Measurements from ENCODE around the gene RTN4RL2. TPM values are rescaled to one million over a fixed set of nuclear protein-coding genes. Genes with fewer than 3 reads are reported as not detected.

The RTN4RL2 gene
- total RNA-seq, 4 donors from 2014 or later = 0.64 to 4.8 (median 3.2) TPM

- H3K27me3 ChIP-seq = peaks cover 15% of the 10 kb centered on the region
- WGBS = 18% methylated on average over 4 of the region's 4 CpGs
- no peak for TF ChIP-seq POLR2A (IDR thresholded peaks at IDR 0.05)
- TF ChIP-seq CTCF (IDR thresholded peaks at IDR 0.05) = no peak
- no peak for TF ChIP-seq POLR2AphosphoS5 (IDR thresholded peaks at IDR 0.05)
- no peak for TF ChIP-seq EP300 (IDR thresholded peaks at IDR 0.05)
- no peak overlapping the region for H3K27ac ChIP-seq
- peaks cover 49% of the 10 kb centered on the region for H3K4me1 ChIP-seq
- no peaks in the 10 kb centered on the region for H3K9me3 ChIP-seq
- no peak for DNase-seq (ENCODE audit: low spot score in 2 of 2)
- no peak overlapping the region for H3K4me3 ChIP-seq
- H3K36me3 ChIP-seq = peaks cover 8% of the 10 kb centered on the region
Measured at GRCh38 chr11:57479911-57480310, 19.6 kb downstream of the RTN4RL2 start.

GRCh38 chr11:57480409-57481137 is 20.2 kb downstream of the RTN4RL2 start:
- Histone ChIP-seq H3K4me3 (no peak overlapping the region), H3K9me3 (no peaks in the 10 kb centered on the region), H3K36me3 (peaks cover 14% of the 10 kb centered on the region), H3K4me1 (peaks cover 43% of the 10 kb centered on the region), H3K27ac (no peak overlapping the region), H3K27me3 (peaks cover 15% of the 10 kb centered on the region)
- peak; percentile 27 to 66 for TF ChIP-seq CTCF (IDR thresholded peaks at IDR 0.05)
- TF ChIP-seq EP300 (IDR thresholded peaks at IDR 0.05) = no peak
- WGBS = 43% methylated on average over 9 of the region's 9 CpGs
- DNase-seq (ENCODE audit: low spot score in 2 of 2) = no peak

- WGBS = 47% methylated on average over 2 of the region's 2 CpGs
Measured at GRCh38 chr11:57481315-57481714, 21.0 kb downstream of the RTN4RL2 start.

GRCh38 chr11:57481915-57482781 is 21.8 kb downstream of the RTN4RL2 start:
- Histone ChIP-seq H3K4me3 (peak overlapping the region; percentile 22), H3K27me3 (peaks cover 15% of the 10 kb centered on the region), H3K9me3 (no peaks in the 10 kb centered on the region), H3K27ac (no peak overlapping the region), H3K36me3 (peaks cover 26% of the 10 kb centered on the region), H3K4me1 (peaks cover 27% of the 10 kb centered on the region)
- DNase-seq (ENCODE audit: low spot score in 2 of 2) = no peak
- TF ChIP-seq CTCF (IDR thresholded peaks at IDR 0.05) (no peak), POLR2A (IDR thresholded peaks at IDR 0.05) (no peak), POLR2AphosphoS5 (IDR thresholded peaks at IDR 0.05) (no peak), EP300 (IDR thresholded peaks at IDR 0.05) (no peak)
- WGBS = 35% methylated on average over 44 of the region's 44 CpGs

More at GRCh38 chr11:57481315-57481714, 21.0 kb downstream of the RTN4RL2 start:
- Histone ChIP-seq H3K9me3 (no peaks in the 10 kb centered on the region), H3K27me3 (peaks cover 15% of the 10 kb centered on the region), H3K27ac (no peak overlapping the region), H3K4me3 (no peak overlapping the region), H3K4me1 (peaks cover 35% of the 10 kb centered on the region), H3K36me3 (peaks cover 20% of the 10 kb centered on the region)
- no peak for TF ChIP-seq POLR2A (IDR thresholded peaks at IDR 0.05)
- no peak for TF ChIP-seq CTCF (IDR thresholded peaks at IDR 0.05)
- TF ChIP-seq POLR2AphosphoS5 (IDR thresholded peaks at IDR 0.05) = no peak
- TF ChIP-seq EP300 (IDR thresholded peaks at IDR 0.05) = no peak
- no peak for DNase-seq (ENCODE audit: low spot score in 2 of 2)
